ENCODE results near the gene NOTCH2.
A peak's percentile ranks its signal among the peaks of the same experiment; 100 is the strongest.
"Not testable (repeated sequence)": the region's sequence is repeated elsewhere in the genome, so short reads cannot be mapped to it uniquely, and the experiment has no call there.

The NOTCH2 gene

DNA sequence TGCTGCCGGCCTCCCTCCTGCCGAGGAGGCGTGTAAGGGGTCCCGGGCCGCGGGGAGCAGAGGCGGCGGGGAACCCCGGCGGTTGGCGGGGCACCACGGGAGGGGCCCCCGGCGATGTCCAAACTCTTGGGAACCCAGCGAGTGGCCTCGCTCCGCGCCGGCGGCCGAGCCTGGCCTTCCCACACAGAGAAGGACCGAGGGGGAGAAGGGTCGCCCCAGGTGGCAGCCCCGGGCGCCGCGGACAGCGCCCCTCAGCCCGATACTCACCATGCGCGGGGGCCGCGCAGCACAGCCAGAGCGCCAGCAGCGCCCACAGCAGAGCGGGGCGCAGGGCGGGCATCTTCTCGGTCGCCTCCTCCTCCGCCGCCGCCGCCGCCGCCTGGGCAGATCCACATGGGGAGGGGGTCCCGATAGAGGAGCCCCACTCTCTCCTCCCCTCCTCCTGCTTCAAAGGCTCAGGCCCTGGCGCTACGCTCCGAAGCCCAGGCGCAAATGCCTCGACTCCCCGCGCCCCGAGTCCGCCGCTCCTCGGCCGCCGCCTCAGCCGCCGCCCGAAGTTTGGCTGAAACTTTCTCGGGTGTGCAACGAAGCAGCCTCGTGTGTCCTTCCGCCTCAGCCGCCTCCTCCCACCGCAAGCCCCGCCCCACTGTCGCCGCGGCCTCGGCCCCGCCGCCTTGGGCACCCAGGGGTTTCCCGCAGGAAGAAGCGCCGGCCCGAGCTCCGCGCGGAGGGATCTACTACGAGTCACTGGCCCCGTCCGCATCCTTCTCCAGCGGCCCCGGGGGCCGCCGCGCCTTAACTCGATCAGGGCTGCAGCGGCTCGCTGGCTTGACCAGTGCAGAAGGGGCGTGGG is at the start of gene NOTCH2:
Gene NOTCH2, minus strand, starts transcription at position 596 of the 853 bp plus-strand sequence. Its CDS starts 256 bp downstream, at position 340.
- peak; percentile 74 for DNase-seq

DNA sequence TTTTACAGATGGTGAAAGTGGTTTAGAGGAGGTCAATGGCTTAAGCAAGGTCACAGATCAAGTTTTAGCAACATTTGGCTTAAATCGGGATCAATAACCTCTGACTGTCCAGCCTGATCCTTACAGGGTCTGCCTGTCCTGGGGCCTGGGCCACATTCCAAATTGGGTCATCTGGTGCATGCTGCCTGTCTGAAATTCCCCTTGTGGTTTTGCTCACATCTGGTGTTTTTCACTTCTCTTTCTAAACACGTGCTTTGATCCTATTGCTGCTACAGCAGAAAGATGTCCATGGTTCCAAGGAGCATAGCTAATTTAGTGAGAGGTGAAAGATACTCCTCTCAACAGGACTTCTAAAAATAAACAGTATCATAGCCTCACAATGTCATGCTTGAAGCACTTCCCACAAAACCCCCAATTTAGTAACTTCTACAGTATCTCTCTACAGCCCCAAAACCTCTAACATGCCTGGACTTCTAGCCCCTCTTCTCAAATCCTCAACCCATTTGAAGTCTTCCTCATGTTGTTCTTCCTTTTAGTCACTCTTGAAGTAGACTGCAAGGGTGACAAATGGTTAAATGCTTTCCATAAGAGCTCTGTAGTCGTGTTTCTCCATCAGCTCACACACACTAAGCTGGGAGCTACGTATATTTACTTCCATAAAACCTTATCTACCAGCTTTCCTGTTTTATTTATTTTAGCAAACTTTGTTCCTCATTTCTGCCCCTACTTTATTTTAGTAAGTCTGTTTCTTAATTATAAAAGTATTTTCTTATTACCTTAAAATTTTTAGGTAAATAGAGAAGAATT is 48.1 kb upstream of the NOTCH2 start:
- not testable (repeated sequence) for DNase-seq

GRCh38 chr1:120116094-120116493 is 46.6 kb upstream of the NOTCH2 start:
- not testable (repeated sequence) for DNase-seq

- not testable (repeated sequence) for DNase-seq
Observed at GRCh38 chr1:120113134-120113533, 43.7 kb upstream of the NOTCH2 start.

DNA sequence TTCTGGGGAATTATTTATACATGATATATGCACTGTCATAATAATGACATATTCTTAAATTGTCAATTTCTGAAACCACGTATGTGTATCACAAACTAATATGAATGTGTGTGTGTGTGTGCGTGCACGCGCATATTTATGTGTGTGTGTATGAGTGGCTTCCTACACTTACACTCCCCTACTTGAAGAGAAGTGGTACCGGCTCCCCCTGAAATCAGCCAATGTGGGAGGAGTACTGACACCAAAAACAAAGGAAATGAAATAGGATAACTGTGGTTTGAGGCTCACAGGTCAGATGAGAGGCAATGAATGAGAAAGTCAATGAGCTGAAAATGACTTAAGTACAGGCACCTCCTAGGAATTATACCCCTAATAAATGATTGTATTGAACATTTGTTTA is 42.8 kb upstream of the NOTCH2 start:
- DNase-seq, result not testable (repeated sequence)

GRCh38 chr1:120111771-120112170 is 42.3 kb upstream of the NOTCH2 start:
- DNase-seq, result not testable (repeated sequence)

DNA sequence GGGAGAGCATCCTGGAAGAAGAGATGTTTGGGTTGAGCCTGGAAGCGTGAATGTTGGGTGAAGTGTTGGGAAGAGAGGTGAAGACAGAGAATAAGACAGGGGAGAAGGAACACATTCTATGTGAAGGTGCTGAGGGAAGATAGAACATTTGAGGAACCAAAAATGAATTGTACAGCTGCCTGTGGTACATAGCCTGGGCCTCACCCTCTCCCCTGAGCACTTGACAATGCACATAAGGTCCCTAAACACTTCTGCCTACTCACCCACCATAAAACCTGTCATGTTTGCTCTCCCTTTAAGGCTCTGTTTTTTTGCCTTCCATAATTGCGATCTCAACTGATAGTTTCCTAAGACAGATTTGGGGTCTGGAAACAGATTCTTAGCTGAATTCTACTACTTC is 41.5 kb upstream of the NOTCH2 start:
- DNase-seq, result not testable (repeated sequence)

- DNase-seq, result not testable (repeated sequence)
Observed at GRCh38 chr1:120109656-120110055, 40.2 kb upstream of the NOTCH2 start.

GRCh38 chr1:120109180-120109579 is 39.7 kb upstream of the NOTCH2 start:
- DNase-seq, result not testable (repeated sequence)

GRCh38 chr1:120105288-120105687 is 35.8 kb upstream of the NOTCH2 start:
- DNase-seq, result not testable (repeated sequence)

DNA sequence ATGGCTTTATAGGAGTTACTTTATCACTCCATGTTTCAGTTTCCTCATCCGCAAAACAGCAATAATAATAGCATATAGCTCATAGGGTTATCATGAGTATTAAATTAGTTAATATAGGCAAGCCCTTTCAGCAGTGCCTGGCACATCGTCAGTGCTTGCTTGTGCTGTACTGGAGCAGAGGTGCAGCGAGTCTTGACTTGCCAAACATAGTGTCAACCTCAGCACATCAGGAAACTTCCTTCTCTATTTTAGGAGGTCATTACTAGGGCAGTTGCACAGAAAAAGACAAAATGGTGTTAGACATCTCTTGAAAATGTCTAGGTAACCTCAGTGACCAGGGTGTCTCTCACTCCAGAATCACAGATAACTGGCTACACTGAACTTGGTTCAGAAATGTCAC is 34.3 kb upstream of the NOTCH2 start:
- not testable (repeated sequence) for DNase-seq

DNA sequence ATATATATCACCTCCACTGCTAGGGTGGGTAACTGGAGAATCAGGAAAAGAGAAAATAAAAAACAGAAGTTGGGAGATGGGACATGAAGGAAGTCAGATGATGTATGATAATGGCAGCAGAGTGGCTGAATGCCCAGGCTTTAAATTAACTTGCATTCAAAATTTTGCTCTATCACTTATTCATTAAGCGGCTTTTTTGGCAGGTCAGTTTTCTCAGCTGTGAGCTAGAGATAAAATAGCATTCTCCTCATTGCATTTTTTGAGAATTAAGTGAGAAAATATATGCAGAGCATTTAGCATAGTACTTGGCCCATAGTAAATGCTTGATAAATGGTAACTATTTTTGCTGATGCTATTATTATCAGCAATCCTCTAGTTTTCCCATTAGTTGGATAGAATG is 32.1 kb upstream of the NOTCH2 start:
- not testable (repeated sequence) for DNase-seq

DNA sequence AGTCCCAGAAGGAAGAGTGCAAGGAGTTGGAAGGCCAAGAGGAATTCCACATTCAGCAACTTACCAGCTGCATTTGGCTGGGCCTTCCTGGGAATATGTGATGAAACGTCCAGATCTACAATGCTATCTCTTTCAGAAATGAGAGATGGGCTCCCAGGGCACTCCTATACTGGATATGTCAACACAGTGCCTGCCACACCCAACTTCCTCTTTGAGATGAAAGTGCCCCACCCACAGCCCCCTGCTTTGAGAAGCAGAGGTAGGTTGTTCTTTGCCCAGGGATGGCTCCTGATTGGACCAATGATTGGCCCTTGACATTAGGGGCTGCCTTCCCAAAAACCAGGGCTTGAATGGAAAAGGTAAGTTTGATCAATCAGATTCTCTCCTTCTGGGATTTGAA is 31.1 kb upstream of the NOTCH2 start:
- not testable (repeated sequence) for DNase-seq

DNA sequence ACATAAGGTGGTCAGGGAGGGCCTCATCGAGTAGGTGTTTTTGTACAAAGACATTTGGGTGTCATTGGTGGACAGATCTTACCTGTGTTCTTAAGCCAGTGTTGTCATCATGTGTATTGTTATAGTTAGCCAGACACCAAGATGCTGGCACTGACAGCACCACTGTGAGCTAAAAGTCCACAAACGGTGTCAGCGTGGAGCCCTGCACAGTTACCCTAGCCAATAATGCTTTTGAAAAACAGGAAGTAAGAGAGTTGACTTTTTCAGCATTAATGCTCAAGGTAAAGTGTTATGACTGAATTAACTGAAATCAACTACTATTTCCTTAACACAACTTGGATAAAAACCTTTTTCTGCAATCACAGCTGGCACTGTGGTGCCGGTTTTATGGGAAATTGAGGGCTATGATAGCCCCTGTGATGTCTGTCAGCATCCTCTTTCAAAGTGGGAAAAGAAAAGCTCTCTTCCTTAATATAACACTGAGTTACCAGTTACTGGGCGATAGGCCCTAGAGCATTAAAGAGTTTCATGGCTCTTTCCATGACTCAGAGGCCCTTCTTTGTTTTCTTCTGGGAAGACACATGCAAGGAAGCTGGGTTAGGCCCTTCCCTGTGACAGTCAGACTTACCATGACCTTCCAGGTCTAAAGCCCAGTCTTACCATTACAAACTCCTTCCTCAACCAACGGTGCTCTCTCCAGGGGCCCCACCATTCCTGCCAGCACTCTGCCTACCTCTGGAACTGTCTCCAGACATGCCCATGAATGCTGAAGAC is 29.7 kb upstream of the NOTCH2 start:
- not testable (repeated sequence) for DNase-seq

- not testable (repeated sequence) for DNase-seq
Observed at GRCh38 chr1:120096981-120097545, 27.6 kb upstream of the NOTCH2 start.

DNA sequence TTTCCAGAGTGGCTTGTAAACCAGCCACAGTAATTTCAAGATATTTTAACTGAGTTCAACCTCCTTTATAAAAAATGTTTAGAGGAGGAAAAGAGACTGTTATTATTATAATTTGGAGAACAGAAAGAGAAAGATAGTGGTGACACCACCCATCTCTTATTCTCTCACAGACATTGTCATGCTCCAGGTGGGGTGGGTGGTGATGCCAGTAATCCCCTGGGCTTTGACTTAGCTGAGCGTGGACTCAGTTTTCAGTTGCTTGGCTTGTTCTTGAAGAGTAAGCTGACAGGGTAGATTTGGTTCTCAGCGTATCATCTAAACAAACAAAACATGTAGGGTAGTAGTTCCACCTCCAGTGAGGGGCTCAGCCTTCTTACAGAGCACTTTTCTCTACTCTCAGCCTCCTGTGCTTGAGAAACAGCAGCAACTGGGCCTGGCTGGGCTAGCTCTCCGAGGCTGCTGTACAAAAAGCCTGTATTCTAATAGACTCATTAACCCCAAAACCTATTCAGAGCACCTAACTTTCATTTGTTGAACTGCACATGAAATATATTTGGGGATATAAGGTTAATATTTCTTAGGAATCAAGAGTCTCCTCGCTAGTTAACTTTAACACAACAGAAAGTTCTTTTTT is 24.2 kb upstream of the NOTCH2 start:
- not testable (repeated sequence) for DNase-seq

- DNase-seq, result not testable (repeated sequence)
Observed at GRCh38 chr1:120092232-120093218, 23.1 kb upstream of the NOTCH2 start.

DNA sequence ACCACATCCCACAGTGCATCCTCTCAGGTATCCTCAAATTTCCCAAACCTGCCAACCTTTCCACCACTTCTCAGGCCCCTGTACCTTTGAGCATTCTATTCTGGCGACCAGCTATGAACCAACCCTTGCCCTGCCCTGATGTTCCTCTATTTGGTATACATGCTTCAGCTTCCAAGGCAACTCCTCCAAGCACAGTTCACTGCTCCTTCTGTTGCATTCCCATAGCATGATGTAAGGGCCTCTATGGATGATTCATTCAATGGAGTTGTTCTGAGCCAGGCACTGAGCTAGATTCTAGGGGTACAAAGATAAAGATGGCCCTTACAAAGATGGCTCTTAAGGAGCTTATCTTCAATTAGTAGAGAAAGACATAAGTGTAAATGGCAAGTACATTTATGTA is 21.4 kb upstream of the NOTCH2 start:
- not testable (repeated sequence) for DNase-seq

GRCh38 chr1:120087959-120088358 is 18.5 kb upstream of the NOTCH2 start:
- DNase-seq, result peak; percentile 39

DNA sequence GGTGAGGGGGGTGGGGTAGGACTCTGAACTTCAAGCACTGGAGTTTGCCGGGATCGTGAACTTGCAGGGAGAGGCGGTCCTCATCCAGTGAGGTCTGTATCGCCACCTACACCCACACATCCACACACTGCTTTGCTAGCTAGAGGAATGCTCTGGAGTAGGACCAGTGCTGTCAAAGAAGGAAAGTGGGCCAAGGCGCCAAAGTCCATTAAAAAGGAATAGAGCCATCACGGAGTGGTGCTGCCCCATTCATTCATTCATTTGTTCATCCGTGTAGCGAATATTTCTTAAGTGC is 405 bp upstream of the NOTCH2 start:
- DNase-seq, result not testable (repeated sequence)

DNA sequence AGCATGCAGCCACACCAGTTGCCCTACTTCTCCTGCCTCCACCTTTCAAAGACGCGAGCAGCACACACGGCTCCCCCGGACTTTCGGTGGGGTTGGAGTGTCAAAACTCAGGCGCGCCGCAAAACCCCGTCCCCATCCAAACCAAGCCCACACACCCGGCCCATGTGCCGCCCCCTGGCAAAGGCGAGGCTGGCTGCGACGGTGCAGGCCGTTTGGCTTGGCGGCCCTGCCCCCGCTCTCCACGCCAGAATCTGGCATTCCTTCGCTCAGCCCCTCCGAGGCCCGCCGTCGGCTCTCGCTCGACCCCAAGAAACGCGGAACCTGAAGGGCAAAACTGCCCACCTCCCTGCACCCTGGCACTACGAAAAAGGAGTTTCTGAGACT is 787 bp downstream of the NOTCH2 start:
- peak; percentile 33 for DNase-seq

All from stimulated activated CD8-positive, alpha-beta memory T cell treated with anti-CD3 and anti-CD28 coated beads, Interleukin-4, amount 100 ng/mL, for 48 hours (primary cell).